Esophagus muscularis mucosa (tissue), 3 donors: Measurements from ENCODE around the gene DDX24.

ENCODE experiments used
- POLR2A ChIP-seq: fragments of 450-650 bp; IDR thresholded peaks from one replicate; pipeline ENCODE4 v1.6.1; 2017; ENCODE audit warnings: antibody characterized with exemption, moderate library complexity, mild to moderate bottlenecking, low read depth
- POLR2AphosphoS5 ChIP-seq, 2 donors: sonication (generic); formaldehyde crosslinking; IDR thresholded peaks; one replicate each; pipeline ENCODE4 v1.6.1; 2017; ENCODE audit warnings: antibody characterized with exemption in 2 of 2
- TF ChIP-seq, protein P1 (sequence below), 3 experiments: fragments of 200-600 bp in 2 of 3; fragments of 450-650 bp in 1 of 3; sonication (generic) in 2 of 3; IDR thresholded peaks; one replicate each; pipeline ENCODE4 v1.5.1; 2017 to 2019; ENCODE audit warnings: antibody characterized with exemption in 3 of 3, mild to moderate bottlenecking in 2 of 3, moderate library complexity in 1 of 3

DNA sequence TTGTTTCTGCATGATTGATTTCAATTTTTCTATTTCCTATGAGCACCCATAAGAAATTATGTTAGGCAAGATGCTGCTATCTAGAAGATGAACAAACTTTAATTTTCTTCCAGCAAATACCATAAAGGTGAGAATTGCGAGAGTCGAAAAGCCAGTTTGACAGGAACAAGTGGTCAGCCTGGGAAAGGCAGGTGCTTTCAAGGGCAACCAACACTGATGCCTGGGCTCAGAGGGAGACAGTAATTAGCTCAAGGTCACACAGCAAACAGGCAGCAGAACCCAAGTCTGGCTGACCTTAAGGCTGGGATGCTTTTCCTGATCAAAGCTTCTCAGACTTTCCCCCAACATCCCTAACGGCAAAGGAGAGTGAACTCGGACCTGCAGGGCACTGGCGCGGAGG, 61.7 kb downstream of the DDX24 start:
- TF ChIP-seq, protein P1, sequence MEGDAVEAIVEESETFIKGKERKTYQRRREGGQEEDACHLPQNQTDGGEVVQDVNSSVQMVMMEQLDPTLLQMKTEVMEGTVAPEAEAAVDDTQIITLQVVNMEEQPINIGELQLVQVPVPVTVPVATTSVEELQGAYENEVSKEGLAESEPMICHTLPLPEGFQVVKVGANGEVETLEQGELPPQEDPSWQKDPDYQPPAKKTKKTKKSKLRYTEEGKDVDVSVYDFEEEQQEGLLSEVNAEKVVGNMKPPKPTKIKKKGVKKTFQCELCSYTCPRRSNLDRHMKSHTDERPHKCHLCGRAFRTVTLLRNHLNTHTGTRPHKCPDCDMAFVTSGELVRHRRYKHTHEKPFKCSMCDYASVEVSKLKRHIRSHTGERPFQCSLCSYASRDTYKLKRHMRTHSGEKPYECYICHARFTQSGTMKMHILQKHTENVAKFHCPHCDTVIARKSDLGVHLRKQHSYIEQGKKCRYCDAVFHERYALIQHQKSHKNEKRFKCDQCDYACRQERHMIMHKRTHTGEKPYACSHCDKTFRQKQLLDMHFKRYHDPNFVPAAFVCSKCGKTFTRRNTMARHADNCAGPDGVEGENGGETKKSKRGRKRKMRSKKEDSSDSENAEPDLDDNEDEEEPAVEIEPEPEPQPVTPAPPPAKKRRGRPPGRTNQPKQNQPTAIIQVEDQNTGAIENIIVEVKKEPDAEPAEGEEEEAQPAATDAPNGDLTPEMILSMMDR (IDR thresholded peaks at IDR 0.05), result no peak
- no peak for TF ChIP-seq POLR2AphosphoS5 (IDR thresholded peaks at IDR 0.05)
- no peak for TF ChIP-seq POLR2A
